Endodermal cell (in vitro differentiated cells): ENCODE measurements around the gene PRDM7. TPM values are rescaled to one million over a fixed set of nuclear protein-coding genes. Genes with fewer than 3 reads are reported as not detected.

Source experiments
- DNase-seq: peaks from one replicate; pipeline ENCODE4 v3.0.0-alpha.2; 2017
- H3K27ac ChIP-seq: 2 replicates; pipeline ENCODE4 v1.5.1; 2013; ENCODE audit warnings: mild to moderate bottlenecking, low read depth, low read length, moderate library complexity
- H3K27me3 ChIP-seq: 2 replicates; pipeline ENCODE4 v1.6.1; 2013; ENCODE audit warnings: mild to moderate bottlenecking, low read length, moderate library complexity; ENCODE audit not compliant: insufficient read depth, control insufficient read depth, poor library complexity, severe bottlenecking
- H3K36me3 ChIP-seq: 2 replicates; pipeline ENCODE4 v1.7.0; 2013; ENCODE audit warnings: mild to moderate bottlenecking, low read length, moderate library complexity; ENCODE audit not compliant: control insufficient read depth, insufficient read depth
- H3K4me1 ChIP-seq: one replicate; pipeline ENCODE4 v1.7.0; 2013; ENCODE audit warnings: low read length; ENCODE audit not compliant: control insufficient read depth, insufficient read depth
- H3K4me3 ChIP-seq: 2 replicates; pipeline ENCODE4 v1.5.1; 2013; ENCODE audit warnings: mild to moderate bottlenecking, low read length, moderate library complexity
- H3K9ac ChIP-seq: 2 replicates; pipeline ENCODE4 v1.6.1; 2013; ENCODE audit warnings: mild to moderate bottlenecking, low read length, moderate library complexity; ENCODE audit not compliant: poor library complexity, severe bottlenecking; ENCODE audit errors: extremely low read depth
- H3K9me3 ChIP-seq: 2 replicates; pipeline ENCODE4 v1.6.1; 2013; ENCODE audit warnings: mild to moderate bottlenecking, low read length, moderate library complexity; ENCODE audit not compliant: control insufficient read depth
- H3K27ac Mint-ChIP-seq: 2 replicates; pipeline ENCODE4 v1.8.0; 2020; ENCODE audit warnings: mixed read lengths
- H3K27me3 Mint-ChIP-seq: 2 replicates; pipeline ENCODE4 v1.8.0; 2021; ENCODE audit warnings: mild to moderate bottlenecking, mixed read lengths; ENCODE audit not compliant: insufficient read depth
- H3K36me3 Mint-ChIP-seq: 2 replicates; pipeline ENCODE4 v1.8.0; 2020; ENCODE audit warnings: low read depth, mixed read lengths
- H3K4me1 Mint-ChIP-seq: 2 replicates; pipeline ENCODE4 v1.8.0; 2020; ENCODE audit warnings: mixed read lengths
- H3K4me3 Mint-ChIP-seq: 2 replicates; pipeline ENCODE4 v1.8.0; 2020; ENCODE audit warnings: mild to moderate bottlenecking, moderate library complexity, mixed read lengths
- H3K9me3 Mint-ChIP-seq: 2 replicates; pipeline ENCODE4 v1.8.0; 2020; ENCODE audit warnings: mild to moderate bottlenecking, mixed read lengths
- CTCF ChIP-seq: fragments of 200-600 bp; sonication (generic); conservative IDR thresholded peaks from 2 replicates; pipeline ENCODE4 v1.5.0; 2021; ENCODE audit warnings: antibody characterized with exemption, mild to moderate bottlenecking
- WGBS, 2 experiments: methylation state at CpG; one replicate each; pipeline versions ENCODE4 v1.1.5 to v1.1.7; 2013; ENCODE audit warnings: missing lambda C conversion rate in 2 of 2, mixed read lengths in 1 of 2; ENCODE audit not compliant: insufficient coverage in 1 of 2, insufficient read length in 1 of 2; 5-methylcytosine and 5-hydroxymethylcytosine counted together
- total RNA-seq, 2 donors: library from RNA; stranded (reverse); fragmentation: NEBNext Ultra II Directional in 1 of 2; extraction: Animal tissue kit (Norgen Biotek cat#: 25700) in 1 of 2; gene quantifications; 2 replicates in 1 of 2; 3 replicates in 1 of 2; pipeline ENCODE4 v1.2.1, GENCODE V29; 2021

Gene PRDM7
- total RNA-seq, 2 donors from 2014 or later = not detected

GRCh38 chr16:90007015-90007414 lies 70.1 kb downstream of the PRDM7 start:
- no peak overlapping the region for H3K4me3 ChIP-seq
- H3K27ac ChIP-seq = no peak overlapping the region
- H3K36me3 ChIP-seq = no peaks in the 10 kb centered on the region
- Mint-ChIP-seq H3K4me3 (no peak overlapping the region), H3K36me3 (no peaks in the 10 kb centered on the region), H3K27ac (no peak overlapping the region), H3K27me3 (no peaks in the 10 kb centered on the region), H3K4me1 (no peaks in the 10 kb centered on the region), H3K9me3 (no peaks in the 10 kb centered on the region)
- DNase-seq = no peak
- no peak for TF ChIP-seq CTCF
- no peaks in the 10 kb centered on the region for H3K4me1 ChIP-seq
- no peaks in the 10 kb centered on the region for H3K27me3 ChIP-seq
- H3K9ac ChIP-seq = no peak overlapping the region
- no peaks in the 10 kb centered on the region for H3K9me3 ChIP-seq
- WGBS, 2 experiments = 93 to 96% methylated on average over 3 to 7 of the region's 7 CpGs

Other genes starting within 250 kb of the PRDM7 start
- gene SPIRE2, start 248.9 kb downstream of the PRDM7 start, total RNA-seq = 10 to 100 TPM; 12.8 to 12.9 TPM
- gene TCF25, start 203.7 kb downstream of the PRDM7 start, total RNA-seq = 100 to 1,000 TPM; 172 to 176 TPM
- gene MC1R, start 158.5 kb downstream of the PRDM7 start, total RNA-seq = 1 to 10 TPM; 3.4 to 4.8 TPM
- 100 to 1,000 TPM; 109 to 140 TPM for gene TUBB3, start 154.0 kb downstream of the PRDM7 start, total RNA-seq
- gene DEF8, start 128.6 kb downstream of the PRDM7 start, total RNA-seq = 10 to 100 TPM; 74.9 to 81.2 TPM
- gene DBNDD1, start 57.9 kb downstream of the PRDM7 start, total RNA-seq = 10 to 100 TPM; 31.5 to 32.5 TPM